Kidney (tissue), 14 donors: ENCODE results near the gene MSANTD1. TPM values are rescaled to one million over a fixed set of nuclear protein-coding genes. Genes with fewer than 3 reads are reported as not detected.

ENCODE experiments used
- DNase-seq, 5 donors: peaks; one replicate each; pipeline ENCODE4 v3.0.0-alpha.2; 2013 to 2020
- FAIRE-seq: peaks from 2 replicates; lab custom pipeline; 2012; peaks lifted over from hg19 to GRCh38; lab: Jason Lieb, UNC
- H3K27ac ChIP-seq, 2 donors: one replicate each; pipeline ENCODE4 v1.7.0; 2013; ENCODE audit warnings: low read depth in 2 of 2, low read length in 2 of 2, inconsistent platforms in 1 of 2
- H3K27me3 ChIP-seq: one replicate; pipeline ENCODE4 v1.7.1; 2013; ENCODE audit warnings: low read length, inconsistent platforms; ENCODE audit not compliant: control insufficient read depth, insufficient read depth
- H3K36me3 ChIP-seq, 3 donors: one replicate each; pipeline versions ENCODE4 v1.7.0 to v1.7.1; 2013; ENCODE audit warnings: low read length in 3 of 3, control low read depth in 1 of 3, inconsistent platforms in 1 of 3; ENCODE audit not compliant: insufficient read depth in 3 of 3, control insufficient read depth in 2 of 3
- H3K4me1 ChIP-seq, 3 donors: one replicate each; pipeline versions ENCODE4 v1.7.0 to v1.7.1; 2013; ENCODE audit warnings: low read length in 3 of 3, inconsistent platforms in 1 of 3, low read depth in 1 of 3; ENCODE audit not compliant: control insufficient read depth in 2 of 3, insufficient read depth in 2 of 3
- H3K4me3 ChIP-seq, 3 donors: one replicate each; pipeline versions ENCODE4 v1.7.0 to v1.8.1; 2013; ENCODE audit warnings: low read length in 3 of 3, control low read depth in 1 of 3, inconsistent platforms in 1 of 3
- H3K9ac ChIP-seq, 3 donors: one replicate each; pipeline versions ENCODE4 v1.7.0 to v1.7.1; 2013; ENCODE audit warnings: low read length in 3 of 3, control low read depth in 1 of 3, inconsistent platforms in 1 of 3
- H3K9me3 ChIP-seq, 3 donors: one replicate each; pipeline versions ENCODE4 v1.7.0 to v1.7.1; 2013; ENCODE audit warnings: low read length in 3 of 3, control low read depth in 1 of 3, inconsistent platforms in 1 of 3; ENCODE audit not compliant: control insufficient read depth in 2 of 3, insufficient read depth in 1 of 3
- CTCF ChIP-seq: IDR thresholded peaks from 3 replicates; pipeline ENCODE4 v1.5.1; 2012; ENCODE audit warnings: mild to moderate bottlenecking, moderate library complexity, borderline replicate concordance; ENCODE audit not compliant: insufficient read depth; ENCODE audit errors: extremely low read depth
- intact Hi-C: fragments of 100-400 bp; cut with DNase I; formaldehyde crosslinking; loops from one replicate; pipeline ENCODE4 v1.11.1; 2022
- polyA plus RNA-seq: library from polyadenylated mRNA; stranded (reverse); fragments of 350-450 nt; fragmentation: Illumina TruSeq; extraction: RNeasy Lipid Tissue Mini Kit (QIAGEN cat#74804); gene quantifications from one replicate; pipeline ENCODE4 v1.2.3, GENCODE V29; 2014; ENCODE audit warnings: low read depth, low replicate concordance; ENCODE audit not compliant: insufficient read depth
- total RNA-seq: library from RNA; stranded (reverse); fragmentation: NEBNext Ultra II Directional; extraction: Animal tissue kit (Norgen Biotek cat#: 25700); gene quantifications from one replicate; pipeline ENCODE4 v1.2.1, GENCODE V29; 2021
- donor health status: control.
- donor health status: control.
- donor health status: control.
- donor health status: control.
- donor health status: control.
- donor health status: DM: yes; HTN: yes; CAD: no.
- donor health status: Normal renal cell carcinoma (clear cell type).

Gene MSANTD1
- total and polyA plus RNA-seq, 2 donors from 2014 or later, result 0.91 TPM; not detected in 1

- Histone ChIP-seq H3K27me3 (no peaks in the 10 kb centered on the region), H3K4me3 (no peak overlapping the region), H3K36me3 (peaks cover 0 to 8% (median 6%) of the 10 kb centered on the region in 3 donors), H3K4me1 (no peaks in the 10 kb centered on the region), H3K27ac (no peak overlapping the region), H3K9me3 (no peaks in the 10 kb centered on the region), H3K9ac (no peak overlapping the region)
- TF ChIP-seq CTCF, result no peak
- no peak for DNase-seq
- no peak for FAIRE-seq
- intact Hi-C loops, result no loop called here
Observed at GRCh38 chr4:3239998-3240920, 8.7 kb upstream of the MSANTD1 start.

- H3K36me3 ChIP-seq, result peaks cover 0 to 8% (median 5%) of the 10 kb centered on the region in 3 donors
- DNase-seq, result no peak
Observed at GRCh38 chr4:3240936-3241522, 7.9 kb upstream of the MSANTD1 start.

GRCh38 chr4:3241898-3242524 lies 6.9 kb upstream of the MSANTD1 start:
- intact Hi-C loops, result no loop called here
- Histone ChIP-seq H3K4me1 (no peaks in the 10 kb centered on the region), H3K36me3 (peaks cover 0 to 8% (median 5%) of the 10 kb centered on the region in 3 donors), H3K27me3 (no peaks in the 10 kb centered on the region), H3K9me3 (no peaks in the 10 kb centered on the region), H3K27ac (no peak overlapping the region), H3K9ac (no peak overlapping the region), H3K4me3 (no peak overlapping the region)
- FAIRE-seq (no peak), DNase-seq (peak in 3 of 5 donors; percentile 74 to 92 (median 80))
- TF ChIP-seq CTCF, result no peak

More at GRCh38 chr4:3240936-3241522, 7.9 kb upstream of the MSANTD1 start:
- Histone ChIP-seq H3K27me3 (no peaks in the 10 kb centered on the region), H3K27ac (no peak overlapping the region), H3K4me1 (no peaks in the 10 kb centered on the region), H3K9ac (no peak overlapping the region), H3K4me3 (no peak overlapping the region), H3K9me3 (no peaks in the 10 kb centered on the region)
- intact Hi-C loops, result no loop called here
- no peak for FAIRE-seq
- no peak for TF ChIP-seq CTCF
